KMS-11 (cell line): ENCODE measurements around the gene PYROXD2.
"Not testable (repeated sequence)": the region's sequence is repeated elsewhere in the genome, so short reads cannot be mapped to it uniquely, and the experiment has no call there.

Experiments used
- H2AFZ ChIP-seq: fragments of 200-600 bp; sonication (generic); 2 replicates; pipeline ENCODE4 v1.6.1; 2016; ENCODE audit warnings: antibody characterized with exemption, mixed run types, low read depth
- H3K27ac ChIP-seq: fragments of 200-600 bp; sonication (generic); 2 replicates; pipeline ENCODE4 v1.6.1; 2016; ENCODE audit warnings: mild to moderate bottlenecking, mixed run types
- H3K27me3 ChIP-seq: fragments of 200-600 bp; sonication (generic); 2 replicates; pipeline ENCODE4 v1.6.1; 2017; ENCODE audit warnings: mild to moderate bottlenecking, low read depth, mixed run types, moderate library complexity; ENCODE audit not compliant: insufficient read depth
- H3K36me3 ChIP-seq: fragments of 200-600 bp; sonication (generic); 2 replicates; pipeline ENCODE4 v1.6.1; 2017; ENCODE audit warnings: mild to moderate bottlenecking, mixed run types; ENCODE audit not compliant: insufficient read depth
- H3K4me1 ChIP-seq: fragments of 200-600 bp; sonication (generic); 2 replicates; pipeline ENCODE4 v1.6.1; 2016; ENCODE audit warnings: mild to moderate bottlenecking, low read depth, mixed run types; ENCODE audit not compliant: poor library complexity, severe bottlenecking
- H3K4me2 ChIP-seq: fragments of 200-600 bp; sonication (generic); 2 replicates; pipeline ENCODE4 v1.7.0; 2016; ENCODE audit warnings: mild to moderate bottlenecking, mixed run types
- H3K4me3 ChIP-seq: fragments of 200-600 bp; sonication (generic); IDR thresholded peaks from 2 replicates; pipeline ENCODE4 v1.6.1; 2017; ENCODE audit warnings: low read depth, low read length, mixed read lengths; ENCODE audit not compliant: insufficient read depth
- H3K79me2 ChIP-seq: fragments of 200-600 bp; sonication (generic); 2 replicates; pipeline ENCODE4 v1.6.1; 2016; ENCODE audit warnings: low read depth, mixed run types; ENCODE audit not compliant: insufficient read depth
- H3K9ac ChIP-seq: fragments of 200-600 bp; sonication (generic); 2 replicates; pipeline ENCODE4 v1.6.1; 2016; ENCODE audit warnings: mild to moderate bottlenecking, mixed run types
- H4K20me1 ChIP-seq: fragments of 200-600 bp; sonication (generic); 2 replicates; pipeline ENCODE4 v1.6.1; 2016; ENCODE audit warnings: mild to moderate bottlenecking, mixed run types; ENCODE audit not compliant: insufficient read depth
- TF ChIP-seq, protein P1 (sequence below): fragments of 200-600 bp; sonication (generic); conservative IDR thresholded peaks from 2 replicates; pipeline ENCODE4 v1.6.1; 2017; ENCODE audit warnings: low read depth, mild to moderate bottlenecking, antibody characterized with exemption, low read length, moderate library complexity, mixed read lengths

The PYROXD2 gene

DNA sequence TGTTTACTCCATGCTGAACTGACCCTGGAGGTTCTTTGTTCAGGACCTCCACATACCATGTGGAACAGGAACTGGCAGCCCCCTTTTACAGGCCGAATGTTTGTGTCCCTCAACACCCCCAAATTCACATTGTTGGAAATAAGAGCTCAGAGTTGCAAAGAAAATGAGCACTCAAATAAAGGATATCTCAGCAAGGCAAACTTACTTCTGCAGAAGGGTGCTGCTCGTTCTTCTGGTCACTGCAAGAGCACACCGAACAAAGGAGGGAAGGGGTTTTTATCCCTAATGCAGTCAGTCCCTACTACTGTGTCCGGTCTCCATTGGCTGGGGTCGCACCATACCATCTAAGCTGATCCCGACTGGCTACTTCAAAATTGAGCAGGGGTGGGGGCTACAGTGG lies 68.1 kb downstream of the PYROXD2 start:
- H3K4me3 ChIP-seq, result no peak overlapping the region
- H3K9ac ChIP-seq, result no peak overlapping the region
- H3K4me2 ChIP-seq, result no peak overlapping the region

DNA sequence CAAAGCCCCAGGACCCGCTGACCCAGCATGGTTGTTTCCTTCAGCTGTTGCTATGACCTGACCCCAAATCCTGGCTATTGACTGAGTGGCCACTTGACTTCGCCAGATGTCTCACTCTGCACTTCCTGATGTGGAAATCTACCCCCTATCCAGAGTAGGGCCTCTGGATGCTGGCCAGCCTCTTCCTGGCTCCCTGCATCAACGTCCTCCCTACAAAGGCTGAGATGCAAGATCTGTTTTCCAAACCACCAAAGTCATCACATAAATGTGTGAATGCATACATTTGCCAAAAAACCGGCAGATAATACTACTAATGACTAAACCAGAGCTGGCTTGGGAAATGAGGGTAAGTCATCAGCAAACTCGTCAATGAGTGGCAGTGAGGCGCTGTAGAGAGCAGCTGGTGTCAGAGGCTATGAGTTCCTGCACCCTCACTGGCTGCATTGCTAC lies 70.4 kb downstream of the PYROXD2 start:
- Histone ChIP-seq H3K27me3 (no peaks in the 10 kb centered on the region), H4K20me1 (no peaks in the 10 kb centered on the region), H3K36me3 (no peaks in the 10 kb centered on the region), H3K4me3 (no peak overlapping the region), H2AFZ (no peak overlapping the region), H3K79me2 (no peaks in the 10 kb centered on the region), H3K4me2 (no peak overlapping the region), H3K27ac (no peak overlapping the region), H3K4me1 (peaks cover 24% of the 10 kb centered on the region), H3K9ac (no peak overlapping the region)
- TF ChIP-seq, protein P1, sequence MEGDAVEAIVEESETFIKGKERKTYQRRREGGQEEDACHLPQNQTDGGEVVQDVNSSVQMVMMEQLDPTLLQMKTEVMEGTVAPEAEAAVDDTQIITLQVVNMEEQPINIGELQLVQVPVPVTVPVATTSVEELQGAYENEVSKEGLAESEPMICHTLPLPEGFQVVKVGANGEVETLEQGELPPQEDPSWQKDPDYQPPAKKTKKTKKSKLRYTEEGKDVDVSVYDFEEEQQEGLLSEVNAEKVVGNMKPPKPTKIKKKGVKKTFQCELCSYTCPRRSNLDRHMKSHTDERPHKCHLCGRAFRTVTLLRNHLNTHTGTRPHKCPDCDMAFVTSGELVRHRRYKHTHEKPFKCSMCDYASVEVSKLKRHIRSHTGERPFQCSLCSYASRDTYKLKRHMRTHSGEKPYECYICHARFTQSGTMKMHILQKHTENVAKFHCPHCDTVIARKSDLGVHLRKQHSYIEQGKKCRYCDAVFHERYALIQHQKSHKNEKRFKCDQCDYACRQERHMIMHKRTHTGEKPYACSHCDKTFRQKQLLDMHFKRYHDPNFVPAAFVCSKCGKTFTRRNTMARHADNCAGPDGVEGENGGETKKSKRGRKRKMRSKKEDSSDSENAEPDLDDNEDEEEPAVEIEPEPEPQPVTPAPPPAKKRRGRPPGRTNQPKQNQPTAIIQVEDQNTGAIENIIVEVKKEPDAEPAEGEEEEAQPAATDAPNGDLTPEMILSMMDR, result no peak

More for the DNA sequence above, 68.1 kb downstream of the PYROXD2 start:
- TF ChIP-seq, protein P1, result no peak
- H3K36me3 ChIP-seq, result no peaks in the 10 kb centered on the region
- H3K27ac ChIP-seq, result no peak overlapping the region
- H3K79me2 ChIP-seq, result no peaks in the 10 kb centered on the region
- no peaks in the 10 kb centered on the region for H4K20me1 ChIP-seq
- H3K4me1 ChIP-seq, result peaks cover 1% of the 10 kb centered on the region
- no peak overlapping the region for H2AFZ ChIP-seq
- H3K27me3 ChIP-seq, result no peaks in the 10 kb centered on the region

DNA sequence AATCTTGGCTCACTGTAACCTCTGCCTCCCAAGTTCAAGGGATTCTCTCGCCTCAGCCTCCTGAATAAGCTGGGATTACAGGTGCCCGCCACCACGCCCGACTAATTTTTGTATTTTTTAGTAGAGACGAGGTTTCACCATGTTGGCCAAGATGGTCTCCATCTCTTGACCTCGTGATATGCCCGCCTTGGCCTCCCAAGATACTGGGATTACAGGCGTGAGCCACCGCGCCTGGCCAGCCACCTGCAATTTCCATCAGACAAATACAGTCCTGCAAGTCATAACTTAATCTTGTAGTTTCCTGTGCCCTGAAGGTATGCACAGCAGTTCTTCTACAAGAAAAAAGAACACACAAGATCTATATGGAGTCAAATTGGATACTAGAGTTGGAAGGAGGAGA lies 73.3 kb downstream of the PYROXD2 start:
- H3K36me3 ChIP-seq, H3K9ac ChIP-seq, H3K27me3 ChIP-seq, H2AFZ ChIP-seq, H4K20me1 ChIP-seq, H3K27ac ChIP-seq, H3K4me3 ChIP-seq, H3K79me2 ChIP-seq: not testable (repeated sequence)
- Histone ChIP-seq H3K4me2 (peak overlapping the region; percentile 94; the same call in 1 of the 2 replicates), H3K4me1 (peaks cover 31% of the 10 kb centered on the region)

DNA sequence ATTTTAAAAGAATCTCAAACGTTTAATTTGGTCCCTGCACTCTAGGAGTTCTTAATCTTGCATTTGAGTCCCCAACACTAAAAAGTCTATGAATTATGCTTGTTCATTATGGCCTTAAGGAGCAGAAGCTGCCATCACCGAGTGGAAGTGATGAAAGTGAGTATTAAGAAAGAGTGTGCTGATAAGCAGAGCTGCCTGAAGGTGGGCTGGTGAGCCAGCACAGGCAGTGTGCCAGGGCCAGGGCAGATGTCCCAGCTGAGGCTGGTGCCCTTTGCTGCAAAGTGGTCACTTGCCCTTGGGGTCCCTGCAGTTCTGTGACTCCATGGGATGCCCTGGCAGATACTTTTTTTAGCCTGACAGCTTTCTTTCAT lies 74.1 kb downstream of the PYROXD2 start:
- H2AFZ ChIP-seq, result peak overlapping the region; percentile 77; the same call in 1 of the 2 replicates
- H4K20me1 ChIP-seq, result no peaks in the 10 kb centered on the region
- H3K4me1 ChIP-seq, result peaks cover 31% of the 10 kb centered on the region
- H3K4me3 ChIP-seq, result no peak overlapping the region
- TF ChIP-seq, protein P1, result no peak
- H3K4me2 ChIP-seq, result peak overlapping the region; percentile 94
- no peaks in the 10 kb centered on the region for H3K27me3 ChIP-seq
- peak overlapping the region; percentile 49 for H3K27ac ChIP-seq
- no peaks in the 10 kb centered on the region for H3K79me2 ChIP-seq
- H3K9ac ChIP-seq, result peak overlapping the region; percentile 17; the same call in 1 of the 2 replicates
- no peaks in the 10 kb centered on the region for H3K36me3 ChIP-seq

DNA sequence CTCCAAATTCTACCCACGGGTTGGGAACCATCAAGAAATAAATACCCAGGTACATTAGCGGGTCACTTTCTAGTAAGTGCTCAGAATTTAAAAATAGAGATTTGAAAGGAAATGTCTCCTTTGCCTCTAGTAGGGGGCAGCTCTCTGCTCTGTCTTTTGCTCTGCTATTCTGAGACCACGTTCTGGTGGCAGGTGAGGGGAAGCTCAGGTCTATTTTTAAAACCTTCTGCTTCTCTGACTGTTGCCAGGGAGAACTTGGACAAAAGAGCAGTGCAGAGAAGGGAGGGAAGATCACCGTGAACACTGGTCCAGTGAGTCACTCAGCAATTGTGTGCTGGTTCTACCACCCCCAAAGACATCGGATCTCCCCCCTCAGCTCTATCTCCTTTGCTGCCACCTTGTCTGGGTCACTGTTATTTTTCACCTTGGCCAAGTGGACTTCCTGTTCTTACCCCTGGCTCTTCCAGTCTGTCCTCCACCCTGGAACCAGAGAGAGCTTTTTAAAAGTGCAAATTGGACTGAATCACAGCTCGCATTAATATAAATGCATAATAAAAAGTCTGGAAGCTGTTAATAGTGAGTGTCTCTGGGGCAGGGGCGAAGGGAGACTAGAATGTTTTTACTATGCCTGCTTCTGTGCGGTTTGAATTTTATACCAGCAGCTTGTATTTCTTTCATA lies 74.6 kb downstream of the PYROXD2 start:
- Histone ChIP-seq H3K4me3 (no peak overlapping the region), H3K27me3 (no peaks in the 10 kb centered on the region), H3K36me3 (no peaks in the 10 kb centered on the region), H3K9ac (peak overlapping the region; percentile 17; the same call in 1 of the 2 replicates), H3K27ac (peak overlapping the region; percentile 49), H4K20me1 (no peaks in the 10 kb centered on the region), H3K4me1 (peaks cover 31% of the 10 kb centered on the region), H3K79me2 (no peaks in the 10 kb centered on the region), H2AFZ (peak overlapping the region; percentile 77; the same call in 1 of the 2 replicates), H3K4me2 (peak overlapping the region; percentile 94)
- TF ChIP-seq, protein P1, result no peak
